ENCODE measurements around the gene POF1B.
A peak's percentile ranks its signal among the peaks of the same experiment; 100 is the strongest.
"Not testable (repeated sequence)": the region's sequence is repeated elsewhere in the genome, so short reads cannot be mapped to it uniquely, and the experiment has no call there.

The POF1B gene

GRCh38 chrX:85379174-85379907 is at the start of gene POF1B:
POF1B (minus strand) TSS chrX:85379665; CDS start chrX:85379454, 211 bp downstream.
- DNase-seq, result no peak

GRCh38 chrX:85429066-85429465 is 49.6 kb upstream of the POF1B start:
- DNase-seq, result no peak

- DNase-seq, result no peak
These were observed 39.8 kb upstream of the POF1B start for GRCh38 chrX:85419293-85419692.

GRCh38 chrX:85391878-85392238 is 12.4 kb upstream of the POF1B start:
- DNase-seq, result no peak

GRCh38 chrX:85391185-85391877 is 11.9 kb upstream of the POF1B start:
- DNase-seq, result no peak

GRCh38 chrX:85381602-85382001 is 2.1 kb upstream of the POF1B start:
- no peak for DNase-seq

- DNase-seq, result no peak
These were observed 1.0 kb downstream of the POF1B start for GRCh38 chrX:85378461-85378860.

- peak; percentile 49 for DNase-seq
These were observed 4.1 kb downstream of the POF1B start for GRCh38 chrX:85375333-85375738.

- no peak for DNase-seq
These were observed 14.0 kb downstream of the POF1B start for GRCh38 chrX:85365370-85365995.

- DNase-seq, result no peak
These were observed 20.4 kb downstream of the POF1B start for GRCh38 chrX:85359051-85359450.

- no peak for DNase-seq
These were observed 33.9 kb downstream of the POF1B start for GRCh38 chrX:85345523-85345922.

GRCh38 chrX:85327060-85327333 is 52.5 kb downstream of the POF1B start:
- no peak for DNase-seq

- DNase-seq, result no peak
These were observed 53.0 kb downstream of the POF1B start for GRCh38 chrX:85326234-85327059.

- DNase-seq, result not testable (repeated sequence)
These were observed 68.1 kb downstream of the POF1B start for GRCh38 chrX:85311348-85311747.

- DNase-seq, result no peak
These were observed 69.7 kb downstream of the POF1B start for GRCh38 chrX:85309717-85310116.

- no peak for DNase-seq
These were observed 75.9 kb downstream of the POF1B start for GRCh38 chrX:85303544-85303943.

- no peak for DNase-seq
These were observed 90.3 kb downstream of the POF1B start for GRCh38 chrX:85288992-85289723.

- not testable (repeated sequence) for DNase-seq
These were observed 94.2 kb downstream of the POF1B start for GRCh38 chrX:85285286-85285685.

- DNase-seq, result peak; percentile 37
These were observed 134.8 kb downstream of the POF1B start for GRCh38 chrX:85244450-85245211.

GRCh38 chrX:85243761-85244449 is 135.6 kb downstream of the POF1B start, which contains the start of the genes SATL1 and ZNF711:
SATL1 (minus strand) TSS chrX:85243779; CDS start chrX:85108968, 134,811 bp downstream.
ZNF711 (plus strand) TSS chrX:85243991; CDS start chrX:85247573, 3,582 bp downstream.
- DNase-seq, result peak; percentile 93

GRCh38 chrX:85243155-85243554 is 136.3 kb downstream of the POF1B start:
- no peak for DNase-seq

All from NCI-H1417 treated with DMSO at 0.1 percent for 48 hours (cell line).